GM18873 (cell line): Measurements from ENCODE around the gene GPER1.
"Not testable (repeated sequence)": the region's sequence is repeated elsewhere in the genome, so short reads cannot be mapped to it uniquely, and the experiment has no call there.

Experiments used
- ATAC-seq: cut with Tn5 transposase; IDR thresholded peaks from one replicate; pipeline ENCODE4 v1.9.1; 2021; ENCODE audit warnings: mild to moderate bottlenecking, moderate library complexity, moderate number of reproducible peaks; ENCODE audit not compliant: unreplicated experiment, low FRiP score

Gene GPER1

DNA sequence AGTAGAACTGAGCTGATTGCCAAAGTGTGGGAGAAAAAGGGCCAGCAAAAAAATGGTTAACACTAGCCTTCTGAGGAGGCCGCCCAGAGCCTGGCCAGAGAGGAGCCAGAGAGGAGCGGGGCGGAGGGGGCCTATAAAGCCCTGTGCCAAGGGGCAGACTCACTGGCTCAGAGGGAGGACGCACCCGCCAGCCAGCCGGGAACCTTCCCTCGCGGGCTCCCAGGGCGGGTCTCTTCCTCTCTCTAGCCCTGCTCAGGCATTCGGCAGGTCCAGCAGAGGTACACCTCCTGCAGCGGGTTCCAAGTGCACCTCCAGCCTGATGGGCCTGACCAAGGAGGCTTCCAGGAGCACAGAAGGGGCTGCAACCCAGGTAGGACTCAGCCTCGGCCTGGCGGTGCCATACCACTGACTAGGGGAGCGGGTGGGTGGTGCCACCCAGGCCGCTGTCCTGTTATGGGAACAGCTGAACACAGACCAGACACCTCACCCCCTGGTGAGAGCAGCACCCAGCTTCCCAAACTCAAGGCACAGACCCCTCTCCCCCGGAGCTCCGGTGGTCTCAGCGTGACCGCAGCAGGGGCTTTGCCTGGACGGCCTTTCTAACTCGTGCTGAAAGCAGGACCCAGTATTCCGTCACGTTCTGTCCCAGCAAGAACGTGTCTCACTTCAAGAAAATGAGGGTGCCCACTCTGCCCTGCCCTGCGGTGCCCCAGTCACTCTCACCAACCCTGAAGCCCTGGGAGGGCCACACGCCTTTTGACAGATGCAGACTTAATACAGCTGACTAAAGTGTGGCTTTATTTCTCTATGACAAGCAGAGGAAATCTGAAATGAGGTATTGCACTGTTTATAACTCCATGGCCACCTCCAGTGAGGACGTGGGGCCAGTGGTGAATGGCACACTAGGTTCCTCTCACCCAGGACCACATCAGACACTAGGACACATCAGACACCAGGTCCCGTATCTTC is at the start of gene GPER1:
TSS of gene GPER1 (plus strand) at position 162 of the 969 bp plus-strand sequence. CDS start 3,616 bp downstream, outside the sequence.
- no peak for ATAC-seq

DNA sequence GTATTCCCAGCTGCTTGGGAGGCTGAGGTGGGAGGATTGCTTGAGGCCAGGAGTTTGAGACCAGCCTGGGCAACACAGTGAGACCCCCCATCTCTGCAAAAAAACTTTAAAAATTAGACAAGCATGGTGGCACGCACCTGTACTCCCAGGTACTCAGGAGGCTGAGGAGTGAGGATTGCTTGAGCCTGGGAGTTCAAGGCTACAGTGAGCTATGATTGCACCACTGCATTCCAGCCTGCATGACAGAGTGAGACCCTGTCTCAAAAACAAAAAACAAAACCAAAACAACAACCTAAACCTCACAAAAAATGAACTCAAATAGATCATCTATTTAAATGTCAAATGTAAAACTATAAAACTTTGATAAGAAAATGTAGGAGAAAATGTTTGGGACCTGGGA is 47.7 kb upstream of the GPER1 start:
- not testable (repeated sequence) for ATAC-seq

DNA sequence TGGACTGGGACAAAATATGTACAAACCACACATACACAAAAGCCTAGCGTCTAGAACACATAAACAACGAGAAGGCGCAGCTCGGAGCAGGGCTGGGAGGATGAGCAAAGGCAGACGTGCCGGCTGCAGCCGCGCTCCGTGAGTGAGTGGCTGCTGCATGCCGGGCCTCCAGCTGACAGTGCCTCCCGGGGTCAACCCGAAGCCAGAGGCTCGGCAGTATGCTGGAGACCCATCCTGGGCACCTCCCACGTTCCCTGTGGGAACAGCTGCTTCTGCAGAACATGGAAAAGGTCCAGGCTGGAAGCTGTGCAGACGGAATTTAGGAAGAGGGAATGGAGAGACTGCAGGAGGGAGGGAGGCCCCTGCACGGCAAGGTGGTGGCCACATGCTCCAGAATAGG is 47.1 kb upstream of the GPER1 start:
- no peak for ATAC-seq

DNA sequence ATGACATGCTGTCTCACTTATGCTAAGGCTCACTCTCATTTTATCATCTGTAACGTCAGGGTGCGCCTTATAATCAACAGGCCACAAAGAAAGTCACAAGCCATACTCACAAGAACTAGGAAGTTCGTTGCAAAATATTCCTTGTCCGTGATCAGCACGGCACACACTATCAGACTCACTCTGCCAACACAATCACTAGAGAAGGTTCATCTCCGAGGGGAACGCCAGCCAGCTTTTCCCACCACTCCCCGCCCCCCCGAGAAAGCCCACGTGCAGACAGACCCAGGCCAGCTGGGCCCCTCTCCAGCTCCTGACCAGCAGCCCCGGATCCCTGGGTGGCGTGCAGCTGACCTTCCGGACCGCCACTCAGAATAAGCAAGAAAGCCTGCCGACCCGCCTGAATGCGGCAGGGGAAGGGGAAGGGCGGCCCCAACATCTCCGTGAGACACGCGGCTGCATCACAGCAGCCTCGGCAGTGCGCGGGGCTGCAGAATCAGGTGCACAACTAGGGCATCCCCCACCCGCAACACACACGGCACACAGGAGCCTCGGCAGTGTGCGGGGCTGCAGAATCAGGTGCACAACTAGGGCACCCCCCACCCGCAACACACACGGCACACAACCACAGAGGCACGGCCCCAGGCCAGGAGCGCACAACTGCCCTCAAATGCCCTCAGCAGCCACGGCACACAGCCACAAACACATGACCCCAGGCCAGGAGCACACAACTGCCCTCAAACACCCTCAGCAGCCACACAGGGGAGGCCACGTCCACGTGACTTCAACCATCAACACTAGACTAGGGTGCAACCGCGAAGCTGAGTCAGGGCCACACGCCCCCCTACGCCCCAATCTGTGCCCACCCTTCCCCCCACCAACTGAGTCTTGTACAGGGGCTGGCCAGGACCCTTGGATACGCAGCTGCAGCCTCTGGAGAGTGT is 46.1 kb upstream of the GPER1 start:
- ATAC-seq, result no peak

DNA sequence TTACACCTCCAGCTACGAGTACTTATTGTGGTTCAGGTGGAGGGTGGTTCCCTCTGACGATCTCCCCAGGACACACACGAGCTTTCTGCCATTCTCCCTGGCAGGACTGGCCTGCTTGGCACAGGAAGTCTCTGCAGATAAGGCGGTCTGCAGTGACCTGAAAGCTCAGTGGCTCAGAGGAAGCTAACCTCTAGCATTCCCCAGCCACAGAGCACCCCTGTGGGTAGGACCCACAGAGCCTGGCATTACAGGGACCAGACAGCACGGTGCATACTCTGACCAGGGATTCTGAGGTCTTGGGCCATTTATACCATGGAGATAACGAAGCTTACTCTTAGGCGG is 45.5 kb upstream of the GPER1 start:
- no peak for ATAC-seq

DNA sequence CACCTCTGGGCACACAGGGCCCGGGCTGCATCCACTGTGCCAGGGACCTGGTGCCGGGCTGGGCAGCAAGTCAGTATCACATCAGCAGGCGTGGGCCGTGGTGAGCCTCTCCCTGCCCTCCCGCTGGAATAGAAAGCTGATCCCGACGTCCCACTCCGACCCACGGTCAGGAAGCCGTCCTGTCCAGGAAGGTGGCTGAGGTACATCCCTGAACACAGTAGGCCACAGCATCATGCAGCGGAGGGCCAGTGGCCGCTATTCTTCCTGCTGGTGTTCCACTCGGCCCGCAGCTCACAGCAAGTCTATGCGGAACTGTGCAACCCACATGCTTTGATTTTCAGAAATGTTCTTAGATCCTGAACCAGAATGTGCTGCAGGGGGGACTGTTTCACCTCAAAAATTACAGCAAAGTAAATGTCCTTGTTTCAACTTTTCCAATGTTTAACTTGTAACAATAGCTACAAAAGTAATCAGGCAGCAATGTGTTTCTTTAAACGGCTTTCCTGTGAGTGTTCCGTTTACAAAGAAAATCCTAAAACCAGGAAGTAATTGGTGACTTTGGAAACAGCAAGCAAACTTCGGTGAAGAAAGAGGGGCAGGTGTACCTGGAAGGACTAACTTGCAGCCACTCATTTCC is 44.2 kb upstream of the GPER1 start:
- no peak for ATAC-seq

DNA sequence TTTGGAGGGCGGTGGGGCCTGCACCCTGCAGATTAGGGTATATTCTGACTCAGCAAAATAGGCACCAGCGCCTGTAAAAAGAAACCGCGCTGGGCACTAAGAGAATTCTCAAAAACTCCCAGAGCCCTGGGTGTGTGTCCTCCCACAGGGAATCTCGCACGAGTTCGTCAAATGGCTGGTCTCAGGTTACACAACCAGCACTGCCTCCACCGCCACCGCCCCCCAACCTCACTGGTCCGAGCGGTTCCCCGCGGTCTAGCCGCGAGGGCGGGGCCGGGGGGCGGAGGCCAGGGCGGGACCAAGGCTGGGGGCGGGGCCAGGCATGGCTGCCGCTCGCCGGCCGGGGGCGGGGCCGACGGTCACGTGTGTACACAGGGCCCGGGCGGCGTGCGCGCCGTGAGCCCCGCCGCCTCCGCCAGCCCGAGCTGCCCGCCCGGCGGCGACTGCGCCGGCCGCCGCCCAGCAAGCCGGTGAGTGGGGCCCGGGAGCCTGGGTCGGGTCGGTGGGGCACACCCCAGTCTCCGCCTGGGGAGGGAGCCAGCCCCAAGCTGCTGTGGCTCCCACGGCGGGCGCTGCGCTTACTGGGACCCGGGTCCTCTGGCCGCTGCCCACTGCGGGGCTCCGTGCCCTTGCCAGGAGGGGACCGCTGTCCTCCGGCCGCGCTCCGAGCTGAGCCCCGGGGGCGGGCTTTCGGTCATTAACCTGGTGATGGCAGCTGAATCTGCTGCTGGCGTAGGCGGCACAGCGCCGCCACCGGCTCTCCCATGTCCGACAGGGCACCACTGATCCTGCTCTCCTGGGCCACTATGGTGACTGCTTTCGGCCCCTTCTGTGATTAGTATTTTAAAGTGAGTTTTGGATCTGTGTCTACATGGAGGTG is 43.5 kb upstream of the GPER1 start, which contains the start of gene GPR146:
TSS of gene GPR146 (plus strand) at position 358 of the 880 bp plus-strand sequence. CDS start 12,970 bp downstream, outside the sequence.
- ATAC-seq, result peak; percentile 73

DNA sequence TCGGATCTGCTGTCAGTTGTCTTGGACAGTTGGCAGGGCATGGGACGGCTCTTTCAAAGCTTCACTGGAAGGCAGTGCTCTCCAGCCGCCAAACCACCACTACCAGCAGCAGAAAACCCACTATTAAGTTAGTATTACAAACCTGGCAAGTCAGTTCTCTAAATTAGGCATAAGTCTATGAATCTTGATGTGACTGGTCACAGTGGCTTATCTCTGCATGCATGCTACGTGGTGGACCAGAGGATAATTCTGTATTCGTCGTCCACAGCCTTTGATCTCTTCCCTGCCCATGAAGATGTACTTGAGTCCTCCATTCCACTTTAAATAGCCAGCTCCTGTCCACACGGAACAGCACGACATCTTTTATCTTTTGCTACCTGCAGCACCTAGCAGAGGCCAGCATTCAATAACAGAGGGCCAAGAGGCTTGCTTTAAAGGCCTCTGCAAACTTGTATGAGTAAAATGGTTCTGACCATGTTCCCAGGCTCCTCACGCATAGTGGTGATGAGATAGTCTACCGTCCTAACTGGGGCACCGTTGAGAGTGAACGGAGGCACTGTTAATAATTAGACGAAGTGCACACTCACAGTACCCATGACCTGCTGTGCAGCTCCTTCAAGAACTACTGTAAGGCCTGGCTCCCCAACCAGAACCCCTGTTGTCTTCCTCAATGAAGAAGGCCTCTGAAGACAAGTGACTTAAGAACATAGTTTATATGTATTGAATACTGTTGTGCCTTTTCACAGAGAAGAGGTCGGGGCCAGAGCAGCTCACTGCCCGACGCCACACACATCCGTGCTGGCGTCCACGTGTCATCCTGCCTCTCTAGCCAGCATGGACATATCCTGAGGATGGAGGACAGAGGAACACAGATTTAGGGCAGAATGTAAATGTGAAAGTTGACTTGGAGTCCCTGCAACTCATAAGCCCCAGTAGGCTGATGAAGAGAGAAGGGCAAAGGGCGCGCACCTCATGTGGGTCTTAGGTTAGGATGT is 42.5 kb upstream of the GPER1 start:
- ATAC-seq, result no peak

DNA sequence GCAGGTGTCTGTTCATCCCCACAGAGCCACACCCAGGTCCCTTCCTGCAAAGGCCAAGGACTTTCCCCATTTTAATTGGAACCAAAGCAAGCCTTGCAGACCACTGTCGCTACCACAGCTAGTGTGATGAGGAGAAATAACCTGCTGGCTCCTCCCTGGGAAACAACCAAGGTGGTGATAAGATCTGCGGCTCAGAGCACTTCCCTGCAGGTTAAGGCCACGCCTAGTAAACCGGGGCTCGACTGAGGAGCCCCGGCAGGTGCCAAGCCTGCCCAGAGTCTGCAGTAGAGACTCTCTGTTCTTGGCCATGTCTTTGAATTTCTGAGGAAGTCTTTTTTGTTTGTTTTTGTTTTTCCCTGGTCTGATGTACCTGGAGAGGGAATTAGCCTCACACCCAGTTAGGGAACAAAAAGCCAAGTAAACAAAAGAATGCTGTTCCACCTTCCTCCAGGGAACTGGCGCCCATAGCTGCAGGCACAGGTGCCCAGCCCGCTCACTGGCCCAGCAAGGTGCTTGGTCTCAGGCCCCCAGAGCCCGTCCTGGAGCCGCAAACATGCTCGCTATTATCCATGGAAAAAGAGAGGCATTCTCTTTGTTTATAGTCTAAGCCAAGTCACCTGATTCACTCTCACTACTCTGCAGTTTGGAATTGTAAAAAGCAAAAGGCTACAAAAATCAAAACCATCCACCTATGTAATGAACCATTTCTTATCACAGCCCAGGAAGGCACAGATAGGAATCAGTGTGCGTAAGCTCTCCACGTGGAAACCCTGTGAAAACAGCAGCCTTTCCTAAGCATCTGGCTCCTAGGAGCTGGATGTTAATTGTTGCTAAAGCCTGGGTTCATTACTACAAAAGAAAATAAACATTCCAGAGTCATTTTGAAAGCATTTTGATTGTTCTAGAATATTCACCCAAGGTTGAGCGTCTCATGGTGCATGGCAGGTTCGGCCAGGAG is 40.9 kb upstream of the GPER1 start:
- ATAC-seq, result no peak

DNA sequence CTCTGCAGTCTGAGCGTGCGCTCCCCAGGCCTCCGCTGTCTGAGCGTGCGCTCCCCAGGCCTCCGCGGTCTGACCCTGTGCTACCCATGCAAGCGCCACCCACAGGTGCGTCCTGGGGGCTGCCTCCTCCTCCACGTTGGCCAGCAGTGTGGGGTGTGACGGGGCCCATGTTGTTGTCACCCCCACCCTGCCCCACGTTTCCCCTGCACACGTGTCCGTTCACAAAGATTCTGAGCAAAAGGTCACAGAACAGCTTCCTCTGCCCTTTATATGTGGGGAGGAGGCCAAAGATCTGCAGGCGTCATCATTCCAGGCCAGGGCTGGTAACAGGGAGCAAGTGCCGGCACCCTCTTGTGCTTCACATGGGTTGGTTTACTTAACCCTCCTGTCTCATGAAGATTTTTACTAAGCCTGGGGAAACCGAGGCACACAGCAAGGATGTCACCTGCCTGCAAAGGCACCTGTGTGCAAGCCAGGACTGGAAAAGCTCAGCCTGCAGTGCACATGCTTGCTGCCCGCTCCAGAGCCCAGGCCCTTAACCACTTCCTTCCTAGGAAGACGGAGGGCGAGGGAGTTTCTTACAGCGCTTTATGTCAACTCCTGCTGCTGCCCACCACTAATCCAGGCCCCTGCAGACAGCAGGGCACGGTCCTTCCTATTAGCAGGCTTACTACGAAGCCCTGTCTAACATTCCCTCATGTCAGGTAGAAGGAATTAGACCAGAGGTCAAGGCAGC is 38.7 kb upstream of the GPER1 start:
- no peak for ATAC-seq

DNA sequence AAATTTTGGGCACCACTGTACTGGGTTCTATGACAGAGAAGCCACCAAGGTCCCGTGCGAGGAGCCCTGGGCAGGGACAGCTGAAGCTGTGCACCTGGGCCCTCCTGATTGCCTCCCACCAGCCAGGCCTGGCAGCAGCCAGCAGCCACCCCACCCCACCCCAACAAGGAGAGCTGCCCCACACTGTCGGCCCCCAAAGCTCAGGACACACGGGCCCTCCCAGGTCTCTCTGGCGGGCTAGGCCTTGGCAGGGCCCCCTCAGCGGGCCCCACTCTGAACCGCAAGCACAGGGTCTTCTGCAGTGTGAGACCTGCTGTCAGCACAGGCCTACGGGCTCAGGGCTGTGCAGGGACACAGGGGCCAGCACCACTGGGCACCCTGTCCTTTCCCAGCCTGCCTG is 38.1 kb upstream of the GPER1 start:
- no peak for ATAC-seq

DNA sequence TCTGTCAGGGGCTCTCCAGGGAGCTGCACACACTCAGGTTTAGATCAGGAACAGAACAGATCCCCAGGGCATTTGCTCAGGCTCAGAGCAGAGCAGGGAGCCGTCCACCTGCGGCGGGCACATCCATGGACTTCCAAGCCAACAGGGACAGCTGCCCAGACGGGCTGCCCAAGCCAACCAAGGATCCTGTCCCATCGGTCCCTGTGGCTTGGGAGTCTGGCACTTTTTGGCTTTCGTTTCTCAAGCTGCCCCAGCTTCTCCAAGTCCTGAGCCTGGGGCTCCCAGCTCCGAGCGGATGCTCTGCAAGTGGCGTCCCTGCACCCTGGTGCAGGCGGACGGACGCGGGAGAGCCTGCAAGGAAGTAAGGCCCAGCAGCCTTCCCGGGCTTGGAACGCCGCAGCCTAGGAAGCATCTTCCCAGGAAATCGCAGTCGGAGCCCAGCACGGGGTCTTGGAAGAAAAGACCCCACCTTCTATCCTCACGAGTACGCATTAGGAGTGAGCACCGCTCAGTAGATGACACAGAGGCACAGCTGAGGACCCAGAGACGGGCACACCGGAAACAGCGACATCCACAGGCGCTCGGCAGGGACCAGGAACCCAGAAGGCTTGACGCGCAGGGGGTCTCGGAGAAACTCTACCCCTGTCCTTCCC is 37.5 kb upstream of the GPER1 start:
- no peak for ATAC-seq

DNA sequence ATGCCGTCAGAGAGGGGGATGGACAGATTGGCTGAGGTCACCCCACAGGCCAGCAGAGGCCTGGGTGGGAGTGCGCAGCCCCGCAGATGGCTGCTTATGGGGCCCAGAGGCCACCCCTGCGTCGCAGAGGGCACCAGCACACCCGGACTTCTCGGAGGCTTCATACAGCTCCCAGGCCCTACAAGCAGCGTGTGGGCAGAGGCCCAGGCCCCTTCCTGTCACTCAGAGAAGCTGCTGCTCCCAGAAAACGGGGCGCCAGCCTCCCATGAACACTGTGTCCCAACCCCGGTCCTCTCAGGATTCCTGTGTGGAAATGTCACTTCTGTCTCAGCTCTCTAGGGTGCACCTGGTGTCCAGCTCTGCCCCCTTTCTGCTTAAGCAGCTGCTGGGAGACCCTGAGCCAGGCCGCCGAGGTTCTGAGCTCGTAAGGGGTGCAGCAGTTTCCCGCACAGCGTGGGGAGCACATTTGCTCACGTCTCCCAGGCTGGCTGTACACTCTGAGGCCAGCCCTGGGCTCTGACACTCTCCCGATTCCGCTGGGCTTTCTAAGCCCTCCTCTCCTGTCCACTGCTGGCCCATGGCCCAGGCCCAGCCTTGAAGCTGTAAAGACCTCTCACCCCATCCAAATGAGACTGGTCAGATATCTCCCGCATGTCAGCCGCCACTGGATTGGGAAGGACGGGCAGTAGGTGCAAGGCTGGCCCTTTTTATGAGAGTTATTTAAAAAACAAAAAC is 36.8 kb upstream of the GPER1 start:
- ATAC-seq, result no peak

DNA sequence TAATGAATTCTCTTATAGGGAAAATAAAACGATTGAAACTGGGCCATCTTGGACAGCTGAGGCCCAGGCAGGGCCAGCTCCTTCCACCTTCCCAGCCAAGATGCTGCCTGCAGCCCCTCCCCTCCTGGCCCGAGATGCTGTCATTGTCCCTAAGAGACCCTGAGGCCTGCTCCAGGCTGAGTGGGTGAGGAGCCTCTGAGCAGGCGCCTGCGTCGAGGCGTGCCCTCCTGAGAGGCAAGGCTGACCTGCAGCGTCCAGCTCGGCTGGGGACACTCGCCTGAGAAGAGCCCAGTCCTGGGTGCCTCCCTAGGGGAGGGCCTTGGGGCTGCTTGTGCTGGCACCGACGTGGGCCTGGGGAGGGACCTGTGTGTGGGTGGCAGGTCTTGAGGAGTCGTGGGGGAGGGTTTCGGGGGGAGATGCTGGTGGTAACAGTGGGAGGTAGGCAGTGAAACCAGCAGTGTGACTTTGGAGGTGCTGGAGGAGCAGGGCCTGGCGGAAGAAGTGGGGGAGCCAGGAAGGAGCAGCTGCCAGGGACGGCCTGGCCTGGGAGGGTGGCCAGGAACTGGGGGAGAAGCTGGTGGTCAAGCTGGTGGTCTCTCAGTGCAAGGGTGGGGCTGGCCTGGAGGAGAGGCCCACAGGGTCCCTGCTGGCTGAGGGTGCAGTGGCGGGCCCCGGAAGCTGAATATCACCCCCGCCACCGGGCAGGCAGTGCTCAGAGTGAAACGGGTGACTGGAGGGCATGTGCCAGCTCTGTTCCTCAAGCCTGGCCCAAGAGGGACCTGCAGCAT is 35.7 kb upstream of the GPER1 start:
- no peak for ATAC-seq

DNA sequence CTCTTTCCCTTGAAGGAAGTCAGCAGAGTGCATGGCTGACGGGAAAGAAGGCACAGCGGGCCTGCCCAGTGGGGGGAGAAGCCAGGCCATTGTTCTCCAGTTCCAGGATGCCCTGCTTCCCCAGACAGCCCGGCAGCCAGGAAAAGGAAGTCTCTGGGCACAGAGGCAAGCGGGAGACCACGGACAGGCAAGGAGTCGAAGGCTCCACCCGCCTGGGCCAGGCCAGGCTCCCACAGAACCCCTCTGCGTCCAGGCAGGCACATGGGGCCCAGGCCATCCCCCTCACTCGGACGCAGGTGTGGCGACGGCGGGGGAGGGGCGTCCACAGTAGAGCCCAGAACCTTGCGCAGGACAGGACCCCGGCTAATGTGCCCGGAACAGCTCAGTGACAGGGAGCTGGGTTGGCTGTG is 34.9 kb upstream of the GPER1 start:
- ATAC-seq, result no peak
